Ishikawa (cell line): Measurements from ENCODE around the gene DRGX.

Source experiments
- CREB1 ChIP-seq: IDR thresholded peaks from 2 replicates; pipeline ENCODE4 v1.6.1; 2012; ENCODE audit warnings: low read depth
- EP300 ChIP-seq: IDR thresholded peaks from 2 replicates; pipeline ENCODE4 v1.6.1; 2012; ENCODE audit warnings: borderline replicate concordance
- FOXM1 ChIP-seq: IDR thresholded peaks from 2 replicates; pipeline ENCODE4 v1.6.1; 2012; ENCODE audit warnings: low read depth, borderline replicate concordance
- TAF1 ChIP-seq: IDR thresholded peaks from 2 replicates; pipeline ENCODE4 v1.6.1; 2012; ENCODE audit warnings: low read depth, mild to moderate bottlenecking
- YY1 ChIP-seq: IDR thresholded peaks from 2 replicates; pipeline ENCODE4 v1.6.1; 2012; ENCODE audit warnings: low read depth
- ZBTB7A ChIP-seq: IDR thresholded peaks from 2 replicates; pipeline ENCODE4 v1.6.1; 2012; ENCODE audit warnings: low read depth
- TF ChIP-seq, protein P1 (sequence below): IDR thresholded peaks from 2 replicates; pipeline ENCODE4 v1.6.1; 2012; ENCODE audit warnings: low read depth, mild to moderate bottlenecking
- TF ChIP-seq, protein P2 (sequence below): IDR thresholded peaks from 2 replicates; pipeline ENCODE4 v1.6.1; 2012

DNA sequence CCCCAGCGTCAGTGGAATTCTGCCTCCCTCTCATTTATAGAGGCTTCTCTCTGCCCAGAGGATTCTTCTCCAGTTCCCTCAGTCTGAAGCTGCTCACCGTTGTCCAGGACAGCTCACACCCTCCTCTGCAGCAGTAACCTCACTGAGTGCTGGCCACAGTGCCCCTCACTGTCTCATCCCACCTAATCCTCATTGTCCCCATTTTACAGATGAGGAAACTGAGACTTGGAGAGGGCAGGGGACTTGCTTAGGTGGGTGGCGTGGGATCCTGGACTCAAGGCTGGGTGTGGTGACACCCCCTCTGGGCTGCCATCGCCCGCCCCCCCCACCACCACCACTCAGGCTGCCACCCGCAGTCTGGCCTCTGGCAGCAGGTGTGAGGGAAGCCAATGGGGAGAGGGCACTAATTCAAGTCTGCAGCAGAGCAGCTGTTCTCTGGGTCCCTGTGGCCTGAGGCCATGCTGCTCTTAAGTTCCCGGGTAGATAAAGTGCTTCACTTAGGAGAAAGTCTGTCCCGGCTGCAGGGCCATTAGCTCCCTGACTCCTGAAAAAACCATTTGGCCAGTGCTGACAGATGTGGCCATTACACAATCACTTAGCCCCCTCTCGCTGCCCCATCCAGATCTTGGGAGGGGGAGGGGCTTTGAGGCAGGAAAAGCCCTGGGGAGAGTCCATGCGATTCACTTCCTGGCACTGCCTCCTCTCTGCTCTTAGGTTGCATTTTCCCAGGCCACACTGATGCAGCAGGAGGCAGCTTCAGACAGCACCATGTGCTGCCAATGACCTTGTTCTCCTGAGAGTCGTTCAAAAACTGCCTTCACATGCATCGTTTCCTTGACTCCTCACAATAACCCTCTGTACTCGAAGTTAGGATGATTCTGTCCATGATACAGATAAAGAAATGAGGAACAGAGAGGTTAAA is 36.3 kb downstream of the DRGX start:
- TF ChIP-seq CREB1 = no peak
- TF ChIP-seq, protein P1, sequence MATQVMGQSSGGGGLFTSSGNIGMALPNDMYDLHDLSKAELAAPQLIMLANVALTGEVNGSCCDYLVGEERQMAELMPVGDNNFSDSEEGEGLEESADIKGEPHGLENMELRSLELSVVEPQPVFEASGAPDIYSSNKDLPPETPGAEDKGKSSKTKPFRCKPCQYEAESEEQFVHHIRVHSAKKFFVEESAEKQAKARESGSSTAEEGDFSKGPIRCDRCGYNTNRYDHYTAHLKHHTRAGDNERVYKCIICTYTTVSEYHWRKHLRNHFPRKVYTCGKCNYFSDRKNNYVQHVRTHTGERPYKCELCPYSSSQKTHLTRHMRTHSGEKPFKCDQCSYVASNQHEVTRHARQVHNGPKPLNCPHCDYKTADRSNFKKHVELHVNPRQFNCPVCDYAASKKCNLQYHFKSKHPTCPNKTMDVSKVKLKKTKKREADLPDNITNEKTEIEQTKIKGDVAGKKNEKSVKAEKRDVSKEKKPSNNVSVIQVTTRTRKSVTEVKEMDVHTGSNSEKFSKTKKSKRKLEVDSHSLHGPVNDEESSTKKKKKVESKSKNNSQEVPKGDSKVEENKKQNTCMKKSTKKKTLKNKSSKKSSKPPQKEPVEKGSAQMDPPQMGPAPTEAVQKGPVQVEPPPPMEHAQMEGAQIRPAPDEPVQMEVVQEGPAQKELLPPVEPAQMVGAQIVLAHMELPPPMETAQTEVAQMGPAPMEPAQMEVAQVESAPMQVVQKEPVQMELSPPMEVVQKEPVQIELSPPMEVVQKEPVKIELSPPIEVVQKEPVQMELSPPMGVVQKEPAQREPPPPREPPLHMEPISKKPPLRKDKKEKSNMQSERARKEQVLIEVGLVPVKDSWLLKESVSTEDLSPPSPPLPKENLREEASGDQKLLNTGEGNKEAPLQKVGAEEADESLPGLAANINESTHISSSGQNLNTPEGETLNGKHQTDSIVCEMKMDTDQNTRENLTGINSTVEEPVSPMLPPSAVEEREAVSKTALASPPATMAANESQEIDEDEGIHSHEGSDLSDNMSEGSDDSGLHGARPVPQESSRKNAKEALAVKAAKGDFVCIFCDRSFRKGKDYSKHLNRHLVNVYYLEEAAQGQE = no peak
- no peak for TF ChIP-seq EP300
- TF ChIP-seq FOXM1 = no peak
- TF ChIP-seq YY1 = no peak
- TF ChIP-seq TAF1 = no peak
- TF ChIP-seq ZBTB7A = no peak
- TF ChIP-seq, protein P2, sequence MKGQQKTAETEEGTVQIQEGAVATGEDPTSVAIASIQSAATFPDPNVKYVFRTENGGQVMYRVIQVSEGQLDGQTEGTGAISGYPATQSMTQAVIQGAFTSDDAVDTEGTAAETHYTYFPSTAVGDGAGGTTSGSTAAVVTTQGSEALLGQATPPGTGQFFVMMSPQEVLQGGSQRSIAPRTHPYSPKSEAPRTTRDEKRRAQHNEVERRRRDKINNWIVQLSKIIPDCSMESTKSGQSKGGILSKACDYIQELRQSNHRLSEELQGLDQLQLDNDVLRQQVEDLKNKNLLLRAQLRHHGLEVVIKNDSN = no peak
